K562 (cell line): ENCODE data around the gene MOSPD2. TPM values are rescaled to one million over a fixed set of nuclear protein-coding genes. Genes with fewer than 3 reads are reported as not detected.

Experiments used
- ATAC-seq: fragments of 200-7000 bp; cut with Tn5 transposase; 3 replicates; pipeline ENCODE4 v1.9.1; 2020; ENCODE audit warnings: moderate library complexity
- BruUV-seq: library from RNA; stranded (reverse); fragments of 400-500 nt; replicated peaks from 2 replicates; lab custom pipeline; 2021; lab: Mats Ljungman, UMichigan
- CTCF ChIA-PET: fragments of 300-600 bp; formaldehyde crosslinking; extraction: SDS; loops from one replicate; lab custom pipeline; 2021; ENCODE audit warnings: low intra/inter-chr PET ratio; lab: Yijun Ruan, JAX
- POLR2A ChIA-PET: fragments of 300-600, 350-650 bp; sonication (Branson Sonifier 250); formaldehyde crosslinking; extraction: SDS; loops from one replicate; lab custom pipeline; 2021; ENCODE audit warnings: antibody characterized with exemption, inconsistent platforms; lab: Yijun Ruan, JAX
- DNase-seq, 4 experiments: peaks; one replicate each; pipeline versions ENCODE4 v3.0.0 to v3.0.0-alpha.2; 2011 to 2018; ENCODE audit warnings: low spot score in 3 of 4, mixed read lengths in 3 of 4; ENCODE audit errors: extremely low read depth in 1 of 4
- FAIRE-seq: peaks from 2 replicates; lab custom pipeline; 2011; peaks lifted over from hg19 to GRCh38; lab: Jason Lieb, UNC
- H2AFZ ChIP-seq: 2 replicates; pipeline ENCODE4 v1.6.0; 2011; ENCODE audit warnings: low read depth, low read length, control low read depth, inconsistent platforms
- H3K27ac ChIP-seq: fragments of 200-600 bp; 3 replicates; pipeline ENCODE4 v1.8.0; 2011; ENCODE audit warnings: low read depth, mild to moderate bottlenecking, control low read depth, inconsistent platforms, low read length, moderate library complexity, mixed read lengths; ENCODE audit errors: extremely low read depth
- H3K27me3 ChIP-seq, 2 experiments: fragments of 300-600 bp in 1 of 2; 2 replicates in 1 of 2; 3 replicates in 1 of 2; pipeline versions ENCODE4 v1.6.0 to v1.8.0; 2011; ENCODE audit warnings: inconsistent platforms in 2 of 2, low read length in 2 of 2, mild to moderate bottlenecking in 1 of 2, mixed read lengths in 1 of 2, moderate library complexity in 1 of 2; ENCODE audit not compliant: control insufficient read depth in 2 of 2, insufficient read depth in 2 of 2
- H3K36me3 ChIP-seq: fragments of 300-600 bp; 3 replicates; pipeline ENCODE4 v1.8.0; 2011; ENCODE audit warnings: mild to moderate bottlenecking, low read length, inconsistent platforms; ENCODE audit not compliant: control insufficient read depth, insufficient read depth
- H3K4me1 ChIP-seq, 2 experiments: fragments of 200-600 bp in 1 of 2; replicated peaks in 1 of 2; 2 replicates in 1 of 2; 3 replicates in 1 of 2; pipeline versions ENCODE4 v1.5.1 to v1.8.0; 2011; ENCODE audit warnings: inconsistent platforms in 2 of 2, low read length in 2 of 2, mild to moderate bottlenecking in 1 of 2, mixed read lengths in 1 of 2, moderate library complexity in 1 of 2; ENCODE audit not compliant: control insufficient read depth in 2 of 2, insufficient read depth in 2 of 2
- H3K4me2 ChIP-seq: 2 replicates; pipeline ENCODE4 v1.6.1; 2011; ENCODE audit warnings: low read length, control low read depth, inconsistent platforms, mixed read lengths; ENCODE audit not compliant: insufficient read depth
- H3K4me3 ChIP-seq: fragments of 200-600 bp; sonication (generic), shearing (Covaris generic); 2 replicates; pipeline ENCODE4 v1.5.1; 2016; ENCODE audit warnings: control low read depth, inconsistent platforms
- H3K79me2 ChIP-seq: fragments of 200-600 bp; 3 replicates; pipeline ENCODE4 v1.8.0; 2011; ENCODE audit warnings: low read length, inconsistent platforms; ENCODE audit not compliant: control insufficient read depth, insufficient read depth
- H3K9ac ChIP-seq, 2 experiments: 2 replicates each; pipeline versions ENCODE4 v1.6.0 to v1.6.1; 2011; ENCODE audit warnings: low read depth in 2 of 2, low read length in 2 of 2, control low read depth in 1 of 2, inconsistent platforms in 1 of 2, mild to moderate bottlenecking in 1 of 2, mixed read lengths in 1 of 2; ENCODE audit not compliant: insufficient read depth in 1 of 2
- H3K9me1 ChIP-seq: one replicate; pipeline ENCODE4 v1.6.0; 2011; ENCODE audit warnings: inconsistent platforms, mild to moderate bottlenecking, low read length, moderate library complexity; ENCODE audit not compliant: control insufficient read depth, insufficient read depth
- H3K9me3 ChIP-seq: replicated peaks from 2 replicates; pipeline ENCODE4 v1.5.1; 2011; ENCODE audit warnings: low read depth, low read length, inconsistent platforms; ENCODE audit not compliant: control insufficient read depth, insufficient read depth
- H4K20me1 ChIP-seq: replicated peaks from 2 replicates; pipeline ENCODE4 v1.6.1; 2011; ENCODE audit warnings: low read length, inconsistent platforms, mixed read lengths; ENCODE audit not compliant: control insufficient read depth, insufficient read depth
- BHLHE40 ChIP-seq: IDR thresholded peaks from 2 replicates; pipeline ENCODE4 v1.6.1; 2011; ENCODE audit warnings: low read length, improper control_type of control experiment
- CCNT2 ChIP-seq: IDR thresholded peaks from 2 replicates; pipeline ENCODE4 v1.6.1; 2011; ENCODE audit warnings: borderline replicate concordance, low read depth, mild to moderate bottlenecking, moderate library complexity, mixed read lengths, low read length; ENCODE audit not compliant: insufficient read length; ENCODE audit errors: extremely low read depth
- HDAC8 ChIP-seq: fragments of 450-650 bp; IDR thresholded peaks from 2 replicates; pipeline ENCODE4 v1.6.1; 2016; ENCODE audit warnings: mild to moderate bottlenecking, missing genetic modification characterization, moderate library complexity, missing compliant biosample characterization
- PML ChIP-seq: IDR thresholded peaks from 2 replicates; pipeline ENCODE4 v1.6.1; 2012; ENCODE audit warnings: low read length, inconsistent platforms
- SIN3B ChIP-seq: fragments of 450-650 bp; IDR thresholded peaks from 2 replicates; pipeline ENCODE4 v1.6.1; 2017; ENCODE audit warnings: low read depth, mild to moderate bottlenecking, moderate library complexity
- ZFPM2 ChIP-seq: fragments of 250-450 bp; sonication (Bioruptor Pico); IDR thresholded peaks from 2 replicates; pipeline ENCODE4 v1.5.1; 2022; ENCODE audit warnings: mild to moderate bottlenecking
- ZNF124 ChIP-seq: sonication (generic); formaldehyde crosslinking; IDR thresholded peaks from 2 replicates; pipeline ENCODE4 v1.8.1; 2022; ENCODE audit warnings: missing genetic modification reagents
- WGBS: fragments of 100-300 bp; shearing (Covaris generic); methylation state at CpG from one replicate; pipeline ENCODE4 v1.1.6; 2016; ENCODE audit warnings: low coverage, mixed read lengths; ENCODE audit not compliant: insufficient coverage; ENCODE audit errors: missing lambda C conversion rate; 5-methylcytosine and 5-hydroxymethylcytosine counted together
- in situ Hi-C: fragments of 300-500 bp; cut with MboI; formaldehyde crosslinking; loops from 4 replicates; pipeline ENCODE4 v1.15.0; 2018; ENCODE audit warnings: inconsistent platforms, mixed read lengths
- intact Hi-C: fragments of 100-400 bp; cut with micrococcal nuclease; formaldehyde crosslinking; loops from 2 replicates; pipeline ENCODE4 v1.14.2; 2022
- polyA plus RNA-seq, 8 experiments: library from polyadenylated mRNA; depleted of rRNA in 4 of 8; stranded (reverse) in 5 of 8; unstranded in 3 of 8; fragments of >200 nt; fragmentation: Nextera tagmentation in 2 of 8; fragmentation: Illumina TruSeq in 1 of 8; extraction: Ambion mirVana in 2 of 8; extraction: Trizol in 1 of 8; gene quantifications; 2 replicates each; pipeline versions ENCODE4 v1.2.1 to v1.2.3, GENCODE V29; 2011 to 2014; ENCODE audit warnings: inconsistent platforms in 1 of 8, missing spikeins in 1 of 8
- total RNA-seq, 7 experiments: library from RNA; depleted of rRNA in 6 of 7; stranded (reverse); fragments of >200 nt in 6 of 7; fragmentation: Illumina TruSeq in 2 of 7; extraction: Trizol in 2 of 7; gene quantifications; 2 replicates each; pipeline versions ENCODE4 v1.2.1 to v1.2.3, GENCODE V29; 2011 to 2021; ENCODE audit warnings: low replicate concordance in 1 of 7
- TF ChIP-seq, protein P1 (sequence below): sonication (generic); formaldehyde crosslinking; IDR thresholded peaks from 2 replicates; pipeline ENCODE4 v1.8.0; 2022; ENCODE audit warnings: missing genetic modification reagents, mild to moderate bottlenecking, borderline replicate concordance

Gene MOSPD2
- total and polyA plus RNA-seq, 9 of the 15 experiments (the other 6 are each of a cell fraction or from before 2014, with no cell fraction given): 3.9 to 12.2 (median 9.2) TPM

DNA sequence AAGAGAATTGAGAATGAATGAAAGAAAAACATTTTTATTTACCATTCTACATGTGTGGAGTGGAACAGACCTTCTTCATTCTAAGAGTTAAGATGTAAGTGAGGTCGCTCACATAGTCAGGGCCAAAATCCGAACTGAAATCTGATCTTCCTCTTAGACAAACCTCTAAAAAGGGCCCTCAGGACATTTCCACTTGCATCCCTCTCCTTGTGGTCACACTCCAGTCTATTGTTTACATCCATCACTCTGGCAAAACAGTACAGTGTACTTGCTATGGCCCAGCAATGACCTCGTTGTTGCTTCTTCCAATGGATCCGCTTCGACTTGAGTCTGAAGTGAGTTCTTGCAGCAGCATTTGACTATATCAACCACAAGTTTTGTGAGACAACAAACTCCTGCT, 54.2 kb downstream of the MOSPD2 start:
- CTCF ChIA-PET: no interaction called here
- Histone ChIP-seq H3K9me1 (no peaks in the 10 kb centered on the region), H4K20me1 (no peaks in the 10 kb centered on the region), H3K36me3 (no peaks in the 10 kb centered on the region), H3K79me2 (no peaks in the 10 kb centered on the region), H3K4me1 (no peaks in the 10 kb centered on the region), H3K4me2 (no peak overlapping the region), H2AFZ (no peak overlapping the region), H3K27me3 (no peaks in the 10 kb centered on the region; a peak in 1 of 5 replicates), H3K27ac (no peak overlapping the region), H3K9ac (no peak overlapping the region), H3K9me3 (no peaks in the 10 kb centered on the region), H3K4me3 (no peak overlapping the region)
- no peak for DNase-seq
- intact Hi-C loops: no loop called here
- FAIRE-seq: no peak
- in situ Hi-C loops: no loop called here
- TF ChIP-seq ZFPM2 (CRISPR knock-in tag) (no peak), HDAC8 (tag) (no peak), BHLHE40 (no peak), CCNT2 (no peak), ZNF124 (no peak), SIN3B (no peak), PML (no peak)
- TF ChIP-seq, protein P1, sequence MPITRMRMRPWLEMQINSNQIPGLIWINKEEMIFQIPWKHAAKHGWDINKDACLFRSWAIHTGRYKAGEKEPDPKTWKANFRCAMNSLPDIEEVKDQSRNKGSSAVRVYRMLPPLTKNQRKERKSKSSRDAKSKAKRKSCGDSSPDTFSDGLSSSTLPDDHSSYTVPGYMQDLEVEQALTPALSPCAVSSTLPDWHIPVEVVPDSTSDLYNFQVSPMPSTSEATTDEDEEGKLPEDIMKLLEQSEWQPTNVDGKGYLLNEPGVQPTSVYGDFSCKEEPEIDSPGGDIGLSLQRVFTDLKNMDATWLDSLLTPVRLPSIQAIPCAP (CRISPR knock-in tag): no peak
- ATAC-seq: no peak
- WGBS: 0% methylated on average over 4 of the region's 5 CpGs
- BruUV-seq: no TSS peak
- POLR2A ChIA-PET: no interaction called here
